Cardiac muscle cell (in vitro differentiated cells and primary cell): ENCODE data around the gene GLIPR2. TPM values are rescaled to one million over a fixed set of nuclear protein-coding genes. Genes with fewer than 3 reads are reported as not detected.

Source experiments
- DNase-seq, 2 donors: peaks; one replicate each; pipeline versions ENCODE4 v3.0.0 to v3.0.0-alpha.2; 2010 to 2017; ENCODE audit warnings: low read depth in 1 of 2, low spot score in 1 of 2
- H3K27ac ChIP-seq: fragments of 200-600 bp; sonication (generic); 2 replicates; pipeline ENCODE4 v1.5.1; 2016
- H3K27me3 ChIP-seq: fragments of 200-600 bp; sonication (generic); 2 replicates; pipeline ENCODE4 v1.6.0; 2016; ENCODE audit warnings: control low read depth
- H3K36me3 ChIP-seq: fragments of 200-600 bp; sonication (generic); 2 replicates; pipeline ENCODE4 v1.5.1; 2016; ENCODE audit warnings: control low read depth
- H3K4me1 ChIP-seq: fragments of 200-600 bp; sonication (generic); 2 replicates; pipeline ENCODE4 v1.8.1; 2017; ENCODE audit warnings: low read depth, mild to moderate bottlenecking, mixed run types
- H3K4me3 ChIP-seq: fragments of 200-600 bp; sonication (generic); 2 replicates; pipeline ENCODE4 v1.5.1; 2016; ENCODE audit warnings: mild to moderate bottlenecking
- H3K9me3 ChIP-seq: fragments of 200-600 bp; sonication (generic); 2 replicates; pipeline ENCODE4 v1.5.1; 2017; ENCODE audit warnings: low read depth, mild to moderate bottlenecking, control low read depth
- polyA plus RNA-seq: library from polyadenylated mRNA; unstranded; fragments of >200 nt; fragmentation: Nextera tagmentation; extraction: Ambion mirVana; gene quantifications from 2 replicates; pipeline ENCODE4 v1.2.1, GENCODE V29; 2016
- total RNA-seq: library from RNA; depleted of rRNA; stranded (reverse); fragments of >200 nt; gene quantifications from 2 replicates; pipeline ENCODE4 v1.2.3, GENCODE V29; 2016
- TF ChIP-seq, protein P1 (sequence below): IDR thresholded peaks from 2 replicates; pipeline ENCODE4 v1.5.1; 2012; ENCODE audit warnings: low read depth, mild to moderate bottlenecking, low read length

GLIPR2 gene
- total and polyA plus RNA-seq, 2 experiments from 2014 or later = 3.2 to 15.1 TPM

DNA sequence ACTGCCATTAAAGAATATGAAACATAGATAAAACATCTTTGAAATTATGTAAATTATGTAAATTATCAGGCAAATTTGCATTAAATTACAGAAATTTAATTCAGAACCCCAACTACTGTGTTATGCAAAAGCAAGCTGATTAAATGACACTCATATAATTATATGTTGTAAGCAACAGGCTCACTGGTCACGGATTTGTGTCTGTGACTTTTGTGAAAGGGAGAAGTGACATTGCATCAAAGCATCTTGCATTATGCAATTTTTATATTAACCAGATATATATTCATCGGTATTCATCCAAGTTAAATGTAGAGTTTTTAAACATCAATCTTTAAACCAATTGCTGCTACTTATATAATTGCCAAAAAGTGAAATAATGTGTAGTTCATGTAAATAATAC lies 13.0 kb upstream of the GLIPR2 start:
- TF ChIP-seq, protein P1, sequence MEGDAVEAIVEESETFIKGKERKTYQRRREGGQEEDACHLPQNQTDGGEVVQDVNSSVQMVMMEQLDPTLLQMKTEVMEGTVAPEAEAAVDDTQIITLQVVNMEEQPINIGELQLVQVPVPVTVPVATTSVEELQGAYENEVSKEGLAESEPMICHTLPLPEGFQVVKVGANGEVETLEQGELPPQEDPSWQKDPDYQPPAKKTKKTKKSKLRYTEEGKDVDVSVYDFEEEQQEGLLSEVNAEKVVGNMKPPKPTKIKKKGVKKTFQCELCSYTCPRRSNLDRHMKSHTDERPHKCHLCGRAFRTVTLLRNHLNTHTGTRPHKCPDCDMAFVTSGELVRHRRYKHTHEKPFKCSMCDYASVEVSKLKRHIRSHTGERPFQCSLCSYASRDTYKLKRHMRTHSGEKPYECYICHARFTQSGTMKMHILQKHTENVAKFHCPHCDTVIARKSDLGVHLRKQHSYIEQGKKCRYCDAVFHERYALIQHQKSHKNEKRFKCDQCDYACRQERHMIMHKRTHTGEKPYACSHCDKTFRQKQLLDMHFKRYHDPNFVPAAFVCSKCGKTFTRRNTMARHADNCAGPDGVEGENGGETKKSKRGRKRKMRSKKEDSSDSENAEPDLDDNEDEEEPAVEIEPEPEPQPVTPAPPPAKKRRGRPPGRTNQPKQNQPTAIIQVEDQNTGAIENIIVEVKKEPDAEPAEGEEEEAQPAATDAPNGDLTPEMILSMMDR = no peak
- Histone ChIP-seq H3K4me1 (no peaks in the 10 kb centered on the region), H3K27me3 (no peaks in the 10 kb centered on the region), H3K36me3 (peaks cover 2% of the 10 kb centered on the region), H3K27ac (no peak overlapping the region), H3K9me3 (no peaks in the 10 kb centered on the region), H3K4me3 (no peak overlapping the region)
- no peak for DNase-seq

DNA sequence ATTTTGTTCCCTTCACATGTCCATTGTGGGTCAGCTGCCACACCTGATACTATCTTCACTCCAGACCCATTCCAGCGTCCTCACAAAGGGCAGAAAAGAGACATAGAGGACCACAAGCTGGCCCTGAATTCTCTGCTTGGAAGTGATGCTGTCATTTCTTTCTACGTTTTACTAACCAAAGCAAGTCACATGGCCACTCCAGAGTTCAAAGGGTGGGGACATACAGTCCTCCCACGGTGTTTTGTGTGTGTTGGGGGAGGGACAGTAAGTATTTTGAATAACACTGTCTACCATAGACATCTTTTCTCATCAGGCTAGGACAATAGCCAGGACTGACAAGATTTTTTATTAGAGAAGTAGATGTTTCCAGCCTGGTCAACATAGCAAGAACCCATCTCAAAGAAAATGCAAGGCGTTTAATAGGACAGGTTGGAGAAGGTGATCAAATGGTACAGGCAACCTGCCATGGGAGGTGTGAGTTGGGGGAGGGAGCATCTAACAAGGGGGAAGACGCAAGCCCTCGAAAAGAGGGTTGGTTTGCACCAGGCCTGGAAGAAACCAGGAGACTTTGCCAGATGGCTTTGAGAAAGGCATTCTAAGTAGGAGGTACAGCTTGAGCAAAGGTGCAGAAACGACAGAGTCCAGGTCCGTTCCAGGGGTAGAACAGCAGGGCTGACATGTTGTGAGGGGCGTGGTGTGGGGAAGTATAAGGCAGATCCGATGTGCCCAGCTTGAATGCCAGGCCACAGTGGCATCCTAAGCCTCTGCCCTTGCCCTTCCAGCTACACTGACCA lies 11.3 kb upstream of the GLIPR2 start:
- Histone ChIP-seq H3K27me3 (no peaks in the 10 kb centered on the region), H3K36me3 (no peaks in the 10 kb centered on the region), H3K4me1 (no peaks in the 10 kb centered on the region), H3K27ac (no peak overlapping the region), H3K4me3 (no peak overlapping the region), H3K9me3 (no peaks in the 10 kb centered on the region)
- TF ChIP-seq, protein P1 = no peak
- DNase-seq = no peak

DNA sequence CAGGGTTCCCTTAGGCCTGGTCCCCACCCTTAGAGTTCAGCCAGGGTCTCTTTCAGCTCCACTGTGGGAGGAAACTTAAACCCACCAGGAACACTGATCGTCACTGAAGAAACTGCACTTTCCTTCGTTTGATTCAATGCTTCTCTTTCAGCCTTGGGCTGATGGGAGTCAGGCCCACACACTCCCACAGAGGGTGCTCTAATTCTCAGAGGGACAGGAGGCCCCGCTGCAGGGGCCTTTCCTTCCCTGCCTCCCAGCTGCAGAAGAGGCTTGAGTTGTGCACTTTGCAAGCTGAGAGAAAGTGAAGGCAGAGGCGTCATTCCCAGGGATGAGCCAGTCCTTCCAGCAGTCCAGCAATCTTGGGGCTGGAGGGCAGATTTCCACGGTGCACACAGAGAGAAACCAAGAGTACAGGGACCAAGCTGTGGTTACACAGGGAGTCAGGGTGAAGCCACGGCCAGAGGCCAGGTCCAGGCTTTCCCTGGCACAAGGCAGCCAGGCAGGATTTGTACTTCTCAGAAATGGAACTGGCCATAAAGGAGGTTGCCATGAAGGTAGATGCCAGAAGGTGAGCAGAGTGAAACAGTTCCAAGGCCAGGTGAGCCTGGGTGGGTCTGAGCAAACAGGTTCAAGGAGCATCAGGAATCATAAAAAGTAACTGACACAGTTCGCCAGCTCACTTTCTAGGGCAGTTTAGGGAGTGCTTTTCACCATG lies 10.4 kb upstream of the GLIPR2 start:
- no peak for DNase-seq
- Histone ChIP-seq H3K27me3 (no peaks in the 10 kb centered on the region), H3K4me1 (no peaks in the 10 kb centered on the region), H3K9me3 (no peaks in the 10 kb centered on the region), H3K36me3 (no peaks in the 10 kb centered on the region), H3K4me3 (no peak overlapping the region), H3K27ac (no peak overlapping the region)
- TF ChIP-seq, protein P1 = no peak

DNA sequence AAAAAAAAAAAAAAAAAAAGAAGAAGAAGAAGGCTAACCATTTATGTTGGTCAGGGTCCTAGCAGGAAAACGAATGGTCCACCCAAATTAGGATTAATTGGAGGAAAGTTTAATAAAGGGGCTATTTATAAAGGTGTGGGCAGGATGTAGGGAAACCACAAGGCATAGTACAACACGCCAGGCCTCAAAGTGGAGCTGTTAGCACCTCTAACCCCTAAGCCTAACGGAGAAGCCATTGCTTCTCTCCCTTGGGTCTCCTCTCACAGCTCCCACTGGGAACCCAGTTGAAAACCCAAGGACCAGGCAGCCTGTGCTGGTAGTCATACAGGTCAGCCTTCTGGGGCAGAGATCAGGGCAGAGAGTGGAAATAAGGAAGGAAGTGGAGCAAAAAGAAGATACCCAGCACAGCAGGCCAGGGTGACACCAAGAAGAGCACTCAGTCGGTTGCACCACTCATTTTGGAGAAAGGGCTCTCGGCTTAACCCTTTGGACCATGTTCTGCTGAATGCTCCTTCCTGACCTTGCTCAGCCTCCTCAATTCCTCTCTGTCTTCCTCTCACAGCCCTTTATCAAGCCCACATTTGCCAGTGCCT lies 8.8 kb upstream of the GLIPR2 start:
- no peak overlapping the region for H3K27ac ChIP-seq
- TF ChIP-seq, protein P1 = no peak
- no peak for DNase-seq
- no peak overlapping the region for H3K4me3 ChIP-seq
- no peaks in the 10 kb centered on the region for H3K9me3 ChIP-seq
- H3K27me3 ChIP-seq = peaks cover 6% of the 10 kb centered on the region
- H3K4me1 ChIP-seq = no peaks in the 10 kb centered on the region
- no peaks in the 10 kb centered on the region for H3K36me3 ChIP-seq

DNA sequence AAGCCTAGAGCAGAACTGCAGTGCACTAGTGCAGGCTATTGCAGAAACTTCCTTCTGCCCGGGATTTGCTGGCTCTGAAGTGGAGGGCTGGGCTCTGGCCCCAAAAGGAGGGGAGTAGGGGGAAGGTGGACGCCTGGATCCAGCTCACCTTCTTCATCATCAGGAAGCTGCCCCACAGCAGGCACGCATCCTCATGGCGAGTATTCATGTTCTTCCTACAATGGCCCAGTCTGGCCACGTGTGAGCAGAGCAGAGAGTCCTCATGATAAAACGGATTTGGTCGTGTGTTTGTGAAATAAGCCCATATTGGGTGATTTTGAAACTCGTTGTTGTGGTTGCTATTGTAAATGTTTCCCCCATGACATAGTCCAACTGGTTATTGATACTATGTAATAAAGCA lies 8.2 kb upstream of the GLIPR2 start:
- TF ChIP-seq, protein P1 = no peak
- H3K36me3 ChIP-seq = no peaks in the 10 kb centered on the region
- H3K9me3 ChIP-seq = no peaks in the 10 kb centered on the region
- H3K4me1 ChIP-seq = no peaks in the 10 kb centered on the region
- H3K27me3 ChIP-seq = peaks cover 12% of the 10 kb centered on the region
- no peak overlapping the region for H3K27ac ChIP-seq
- no peak for DNase-seq
- H3K4me3 ChIP-seq = no peak overlapping the region
